ENCODE measurements around the gene RNFT2. TPM values are rescaled to one million over a fixed set of nuclear protein-coding genes. Genes with fewer than 3 reads are reported as not detected.

The RNFT2 gene
- total and polyA plus RNA-seq, 2 donors, result 4.4 to 9.7 TPM

DNA sequence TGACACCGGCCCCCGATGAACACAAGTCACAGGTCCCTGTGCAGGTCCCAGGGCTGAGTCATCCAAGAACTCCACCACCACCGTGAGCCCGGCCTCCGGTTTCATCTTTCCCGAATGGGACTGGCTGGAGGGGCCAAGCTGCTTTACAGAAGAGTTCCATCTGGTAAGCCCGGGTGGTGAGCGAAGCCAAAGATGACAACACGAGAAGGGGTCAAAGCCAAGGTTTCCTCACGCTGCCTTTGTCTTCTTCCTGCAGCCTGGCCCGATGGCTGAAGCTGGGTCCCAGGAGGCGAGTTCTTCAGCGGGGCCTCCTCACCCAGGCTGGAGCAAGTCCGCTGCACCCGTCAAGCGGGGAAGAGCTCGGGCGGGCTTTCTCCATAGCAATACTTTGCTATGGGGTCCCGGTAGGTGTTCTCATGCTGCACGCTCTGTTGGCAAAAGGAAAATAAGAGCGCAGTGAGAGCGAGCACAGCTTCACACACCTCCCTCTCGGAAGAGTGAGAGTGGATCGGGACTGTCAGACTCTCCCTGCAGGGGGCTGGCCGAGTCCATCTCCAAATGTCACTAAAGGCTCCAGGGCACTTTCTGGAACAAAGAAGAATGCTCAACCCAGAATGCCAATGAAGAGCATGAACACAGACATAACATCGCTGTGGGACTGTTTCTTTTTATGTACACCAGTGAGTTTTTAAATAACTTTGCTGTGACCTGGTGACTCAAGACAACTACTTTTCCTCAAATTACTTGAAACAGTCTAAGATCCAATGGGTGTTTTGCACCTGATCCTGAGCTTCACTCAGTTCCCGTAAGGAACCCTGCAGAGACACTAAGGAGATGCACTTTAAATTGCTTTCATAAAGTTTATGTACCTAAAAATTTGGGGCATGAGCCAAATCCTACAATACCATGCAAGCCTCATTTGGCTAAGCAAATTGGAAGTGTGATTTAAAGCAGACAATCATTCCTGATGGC, 20.4 kb upstream of the RNFT2 start:
- Histone ChIP-seq H3K9me3 (ENCODE audit: control insufficient read depth in 2 of 2, insufficient read depth in 1 of 2, low read length in 1 of 2) (no peaks in the 10 kb centered on the region), H3K36me3 (ENCODE audit: control insufficient read depth in 2 of 2, insufficient read depth in 2 of 2, low read length in 1 of 2) (peaks cover 53 to 65% of the 10 kb centered on the region in 2 donors), H3K4me3 (ENCODE audit: low read length in 2 of 2) (no peak overlapping the region), H3K4me1 (ENCODE audit: control insufficient read depth in 2 of 2, insufficient read depth in 2 of 2, low read length in 2 of 2) (peaks cover 0 to 13% of the 10 kb centered on the region in 2 donors), H3K27me3 (ENCODE audit: control insufficient read depth in 2 of 2, insufficient read depth in 1 of 2, low read length in 1 of 2) (no peaks in the 10 kb centered on the region), H3K27ac (ENCODE audit: low read depth in 1 of 2, low read length in 1 of 2) (no peak overlapping the region)
- WGBS, result 94% methylated on average over 27 of the region's 27 CpGs
- no peak for DNase-seq (ENCODE audit: low read depth in 6 of 9, low spot score in 9 of 9)

DNA sequence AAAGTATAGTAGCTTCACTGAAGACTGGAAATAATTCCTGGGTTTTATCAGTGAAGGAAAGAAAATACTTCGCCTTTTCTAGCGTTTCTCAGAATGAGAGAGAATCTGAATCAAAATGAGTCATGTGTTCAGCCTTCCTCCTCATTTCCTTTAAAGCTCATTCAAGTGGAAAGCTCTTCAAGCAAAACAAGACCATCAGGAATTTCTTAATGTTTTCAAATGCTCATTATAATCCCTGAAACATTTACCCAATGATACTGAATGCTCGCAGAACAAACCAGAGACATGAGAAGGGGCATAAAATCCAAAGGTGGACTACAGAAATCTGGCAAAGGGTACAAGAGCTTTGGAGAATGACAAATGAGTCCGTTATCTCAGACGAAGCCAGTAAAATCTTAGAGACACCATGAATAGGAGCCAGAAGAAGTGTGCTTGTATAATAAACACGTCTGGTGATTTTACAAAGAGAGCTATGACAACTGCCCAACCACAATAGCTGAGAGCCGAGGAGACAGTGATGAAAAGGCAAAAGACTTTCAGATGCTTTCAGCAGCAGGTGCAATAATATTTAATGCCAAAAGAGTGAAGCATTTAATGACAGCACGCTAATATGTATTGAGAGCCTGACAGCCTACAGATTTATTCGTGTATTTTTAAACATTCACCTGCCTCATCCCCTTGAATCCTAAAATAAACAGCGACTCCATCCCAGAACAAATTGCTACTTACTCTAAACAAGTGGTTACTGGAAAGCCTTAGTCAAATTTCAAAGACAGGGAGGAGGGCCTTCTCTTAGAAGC, 19.3 kb upstream of the RNFT2 start:
- H3K4me1 ChIP-seq (ENCODE audit: control insufficient read depth in 2 of 2, insufficient read depth in 2 of 2, low read length in 2 of 2), result peaks cover 0 to 10% of the 10 kb centered on the region in 2 donors
- peaks cover 55 to 71% of the 10 kb centered on the region in 2 donors for H3K36me3 ChIP-seq (ENCODE audit: control insufficient read depth in 2 of 2, insufficient read depth in 2 of 2, low read length in 1 of 2)
- 95% methylated on average over 10 of the region's 10 CpGs for WGBS
- no peaks in the 10 kb centered on the region for H3K27me3 ChIP-seq (ENCODE audit: control insufficient read depth in 2 of 2, insufficient read depth in 1 of 2, low read length in 1 of 2)
- H3K9me3 ChIP-seq (ENCODE audit: control insufficient read depth in 2 of 2, insufficient read depth in 1 of 2, low read length in 1 of 2), result no peaks in the 10 kb centered on the region
- no peak overlapping the region for H3K4me3 ChIP-seq (ENCODE audit: low read length in 2 of 2)
- no peak overlapping the region for H3K27ac ChIP-seq (ENCODE audit: low read depth in 1 of 2, low read length in 1 of 2)
- DNase-seq (ENCODE audit: low read depth in 6 of 9, low spot score in 9 of 9), result no peak

DNA sequence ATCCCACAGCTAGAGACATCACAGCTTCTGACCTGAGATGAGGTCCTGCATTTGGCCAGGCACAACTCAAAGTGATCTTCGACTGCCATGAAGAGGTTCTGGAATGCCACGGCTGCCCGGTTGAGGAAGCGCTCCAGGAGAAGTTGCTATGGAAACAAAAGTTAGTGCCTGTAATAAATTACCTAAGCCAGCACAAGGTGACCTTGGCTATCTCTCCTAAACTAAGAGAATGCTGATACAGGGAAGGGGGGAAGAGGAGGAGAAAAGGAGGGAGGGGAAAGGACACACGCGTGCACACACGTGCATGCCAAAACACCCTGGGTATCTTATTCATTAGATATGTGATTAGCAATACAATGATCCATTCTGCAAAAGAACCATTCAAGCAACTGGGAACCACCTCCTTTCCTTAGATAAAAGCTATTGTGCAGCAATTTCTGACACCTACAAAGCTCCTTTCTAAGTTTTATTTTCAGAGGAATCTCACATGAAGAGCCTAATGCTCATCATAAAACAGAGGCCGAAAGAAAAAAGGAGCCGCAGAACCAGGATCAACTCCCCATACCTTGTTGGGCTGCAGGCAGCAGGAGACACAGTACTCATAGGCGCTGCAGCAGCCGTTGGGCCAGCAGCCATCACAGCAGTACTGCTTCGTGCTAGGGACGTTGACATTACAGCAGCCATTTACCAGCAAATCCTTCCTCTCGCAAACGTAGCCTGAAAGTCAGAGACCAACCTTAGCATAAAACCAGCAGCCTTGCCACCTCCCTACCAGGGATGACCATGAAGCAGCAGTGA, 18.2 kb upstream of the RNFT2 start:
- Histone ChIP-seq H3K9me3 (ENCODE audit: control insufficient read depth in 2 of 2, insufficient read depth in 1 of 2, low read length in 1 of 2) (no peaks in the 10 kb centered on the region), H3K4me1 (ENCODE audit: control insufficient read depth in 2 of 2, insufficient read depth in 2 of 2, low read length in 2 of 2) (peaks cover 0 to 8% of the 10 kb centered on the region in 2 donors), H3K4me3 (ENCODE audit: low read length in 2 of 2) (no peak overlapping the region), H3K36me3 (ENCODE audit: control insufficient read depth in 2 of 2, insufficient read depth in 2 of 2, low read length in 1 of 2) (peaks cover 51 to 71% of the 10 kb centered on the region in 2 donors), H3K27me3 (ENCODE audit: control insufficient read depth in 2 of 2, insufficient read depth in 1 of 2, low read length in 1 of 2) (no peaks in the 10 kb centered on the region), H3K27ac (ENCODE audit: low read depth in 1 of 2, low read length in 1 of 2) (no peak overlapping the region)
- 97% methylated on average over 15 of the region's 15 CpGs for WGBS
- DNase-seq (ENCODE audit: low read depth in 6 of 9, low spot score in 9 of 9), result no peak

DNA sequence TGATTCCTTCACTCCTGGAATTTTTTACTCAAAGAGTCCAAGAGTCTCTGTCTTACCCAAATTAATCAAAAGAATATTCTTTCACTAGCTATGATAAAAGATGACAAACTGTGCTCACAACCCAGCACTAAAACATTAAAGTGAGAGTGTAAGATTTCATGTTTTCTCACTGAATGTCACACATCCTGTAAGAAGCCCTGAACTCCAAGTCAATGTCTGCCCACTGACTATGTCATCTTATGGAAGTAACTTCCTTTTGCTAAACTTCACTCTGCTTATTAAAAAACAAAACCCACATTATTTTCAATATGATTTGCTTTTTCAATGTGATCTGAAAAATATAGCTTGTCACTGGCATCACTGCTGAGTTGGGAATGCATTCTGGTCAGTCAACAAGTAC, 15.9 kb upstream of the RNFT2 start:
- Histone ChIP-seq H3K9me3 (ENCODE audit: control insufficient read depth in 2 of 2, insufficient read depth in 1 of 2, low read length in 1 of 2) (no peaks in the 10 kb centered on the region), H3K27ac (ENCODE audit: low read depth in 1 of 2, low read length in 1 of 2) (no peak overlapping the region), H3K4me3 (ENCODE audit: low read length in 2 of 2) (no peak overlapping the region), H3K36me3 (ENCODE audit: control insufficient read depth in 2 of 2, insufficient read depth in 2 of 2, low read length in 1 of 2) (peaks cover 32 to 48% of the 10 kb centered on the region in 2 donors), H3K27me3 (ENCODE audit: control insufficient read depth in 2 of 2, insufficient read depth in 1 of 2, low read length in 1 of 2) (no peaks in the 10 kb centered on the region), H3K4me1 (ENCODE audit: control insufficient read depth in 2 of 2, insufficient read depth in 2 of 2, low read length in 2 of 2) (peaks cover 0 to 8% of the 10 kb centered on the region in 2 donors)
- DNase-seq (ENCODE audit: low read depth in 6 of 9, low spot score in 9 of 9), result no peak

DNA sequence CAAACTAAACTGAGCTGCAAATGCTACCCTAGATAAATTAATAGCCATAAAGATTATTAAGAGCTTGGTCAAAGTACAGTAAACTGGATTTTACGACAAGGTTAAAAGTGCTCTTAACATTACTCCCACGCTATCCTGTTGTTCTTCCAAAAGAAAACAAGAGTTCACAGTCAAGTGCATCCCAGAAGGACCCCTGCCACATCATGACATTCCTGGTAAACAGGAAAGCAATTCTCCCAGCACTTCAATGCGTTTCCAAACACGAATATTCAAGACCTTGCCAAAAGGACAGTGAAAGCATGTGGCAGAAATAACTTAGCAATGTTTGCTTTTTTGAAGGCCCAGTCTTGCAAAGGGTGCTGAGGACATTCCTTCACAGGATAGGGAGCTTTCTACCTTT, 11.4 kb upstream of the RNFT2 start:
- H3K4me3 ChIP-seq (ENCODE audit: low read length in 2 of 2), result no peak overlapping the region
- DNase-seq (ENCODE audit: low read depth in 6 of 9, low spot score in 9 of 9), result no peak
- 94% methylated on average over 4 of the region's 4 CpGs for WGBS
- no peaks in the 10 kb centered on the region for H3K27me3 ChIP-seq (ENCODE audit: control insufficient read depth in 2 of 2, insufficient read depth in 1 of 2, low read length in 1 of 2)
- H3K27ac ChIP-seq (ENCODE audit: low read depth in 1 of 2, low read length in 1 of 2), result no peak overlapping the region
- peaks cover 0 to 2% of the 10 kb centered on the region in 2 donors for H3K4me1 ChIP-seq (ENCODE audit: control insufficient read depth in 2 of 2, insufficient read depth in 2 of 2, low read length in 2 of 2)
- H3K9me3 ChIP-seq (ENCODE audit: control insufficient read depth in 2 of 2, insufficient read depth in 1 of 2, low read length in 1 of 2), result no peaks in the 10 kb centered on the region
- H3K36me3 ChIP-seq (ENCODE audit: control insufficient read depth in 2 of 2, insufficient read depth in 2 of 2, low read length in 1 of 2), result peaks cover 11 to 24% of the 10 kb centered on the region in 2 donors

DNA sequence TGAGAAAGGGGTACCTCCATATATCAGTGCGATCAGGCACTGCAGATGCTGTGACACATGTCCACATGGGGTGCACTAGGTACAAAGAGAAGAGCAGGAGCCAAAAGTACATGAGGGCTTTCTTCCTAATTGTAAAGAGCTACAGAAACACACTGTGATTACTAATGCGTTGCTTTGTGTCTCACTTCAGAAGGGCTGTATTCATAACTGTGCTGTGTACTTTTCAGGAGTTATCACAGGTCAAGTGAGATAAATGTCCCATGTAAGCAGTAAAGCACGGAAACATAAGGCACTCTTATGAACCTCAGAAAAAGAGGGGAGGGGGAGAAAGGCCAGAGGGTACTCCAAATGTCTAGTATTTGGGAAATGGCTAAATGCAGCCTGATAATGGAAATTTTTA, 10.9 kb upstream of the RNFT2 start:
- Histone ChIP-seq H3K4me1 (ENCODE audit: control insufficient read depth in 2 of 2, insufficient read depth in 2 of 2, low read length in 2 of 2) (no peaks in the 10 kb centered on the region), H3K27ac (ENCODE audit: low read depth in 1 of 2, low read length in 1 of 2) (no peak overlapping the region), H3K4me3 (ENCODE audit: low read length in 2 of 2) (no peak overlapping the region), H3K36me3 (ENCODE audit: control insufficient read depth in 2 of 2, insufficient read depth in 2 of 2, low read length in 1 of 2) (peaks cover 11 to 20% of the 10 kb centered on the region in 2 donors), H3K27me3 (ENCODE audit: control insufficient read depth in 2 of 2, insufficient read depth in 1 of 2, low read length in 1 of 2) (no peaks in the 10 kb centered on the region), H3K9me3 (ENCODE audit: control insufficient read depth in 2 of 2, insufficient read depth in 1 of 2, low read length in 1 of 2) (no peaks in the 10 kb centered on the region)
- 98% methylated on average over 3 of the region's 3 CpGs for WGBS
- no peak for DNase-seq (ENCODE audit: low read depth in 6 of 9, low spot score in 9 of 9)

DNA sequence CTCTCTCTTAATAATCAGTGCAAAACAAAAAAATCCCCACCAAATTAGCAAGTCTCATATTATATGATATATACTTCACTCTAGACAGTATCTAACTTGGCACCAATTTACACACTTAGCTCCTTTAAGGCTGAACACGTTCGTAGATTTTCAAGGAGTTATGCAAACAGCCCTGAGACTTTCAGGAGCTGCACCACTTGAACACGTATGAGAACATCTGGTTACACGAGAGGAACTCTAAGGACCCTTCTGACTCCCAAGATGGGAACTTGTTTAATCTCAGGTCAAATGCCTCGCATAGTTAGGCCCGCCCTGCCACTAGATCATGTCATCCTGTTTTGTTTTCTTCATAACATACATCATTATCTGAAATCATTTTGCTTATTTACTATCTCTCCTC, 10.2 kb upstream of the RNFT2 start:
- Histone ChIP-seq H3K4me3 (ENCODE audit: low read length in 2 of 2) (no peak overlapping the region), H3K4me1 (ENCODE audit: control insufficient read depth in 2 of 2, insufficient read depth in 2 of 2, low read length in 2 of 2) (no peaks in the 10 kb centered on the region), H3K36me3 (ENCODE audit: control insufficient read depth in 2 of 2, insufficient read depth in 2 of 2, low read length in 1 of 2) (peaks cover 4 to 15% of the 10 kb centered on the region in 2 donors), H3K27me3 (ENCODE audit: control insufficient read depth in 2 of 2, insufficient read depth in 1 of 2, low read length in 1 of 2) (no peaks in the 10 kb centered on the region), H3K9me3 (ENCODE audit: control insufficient read depth in 2 of 2, insufficient read depth in 1 of 2, low read length in 1 of 2) (no peaks in the 10 kb centered on the region), H3K27ac (ENCODE audit: low read depth in 1 of 2, low read length in 1 of 2) (no peak overlapping the region)
- WGBS, result 80% methylated on average over 6 of the region's 6 CpGs
- no peak for DNase-seq (ENCODE audit: low read depth in 6 of 9, low spot score in 9 of 9)

DNA sequence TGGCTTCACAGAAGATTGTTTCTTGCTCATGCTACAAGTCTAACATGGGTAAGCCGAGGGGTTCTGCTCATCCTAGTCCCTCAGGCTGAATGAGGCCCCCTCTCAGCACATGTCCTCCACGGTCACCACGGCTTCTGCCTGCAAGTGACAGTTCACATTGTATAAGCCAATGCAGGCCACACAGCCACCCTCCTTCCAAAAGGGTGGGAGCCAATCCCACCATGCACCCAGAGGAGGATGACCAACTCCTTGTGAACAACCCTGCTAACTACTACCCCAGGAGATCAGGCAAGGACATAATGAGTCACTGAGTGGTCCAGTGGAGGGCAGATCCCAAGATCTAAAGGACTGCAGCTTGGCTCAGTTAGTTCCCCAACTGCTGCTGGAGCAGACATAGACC, 6.3 kb upstream of the RNFT2 start:
- no peak overlapping the region for H3K27ac ChIP-seq (ENCODE audit: low read depth in 1 of 2, low read length in 1 of 2)
- WGBS, result 99% methylated on average over 3 of the region's 3 CpGs
- peaks cover 18 to 28% of the 10 kb centered on the region in 2 donors for H3K36me3 ChIP-seq (ENCODE audit: control insufficient read depth in 2 of 2, insufficient read depth in 2 of 2, low read length in 1 of 2)

More for the DNA sequence above, 6.3 kb upstream of the RNFT2 start:
- Histone ChIP-seq H3K27me3 (ENCODE audit: control insufficient read depth in 2 of 2, insufficient read depth in 1 of 2, low read length in 1 of 2) (no peaks in the 10 kb centered on the region), H3K9me3 (ENCODE audit: control insufficient read depth in 2 of 2, insufficient read depth in 1 of 2, low read length in 1 of 2) (no peaks in the 10 kb centered on the region), H3K4me1 (ENCODE audit: control insufficient read depth in 2 of 2, insufficient read depth in 2 of 2, low read length in 2 of 2) (peaks cover 3 to 5% of the 10 kb centered on the region in 2 donors), H3K4me3 (ENCODE audit: low read length in 2 of 2) (no peak overlapping the region)
- DNase-seq (ENCODE audit: low read depth in 6 of 9, low spot score in 9 of 9), result no peak

Measured in thymus (tissue), 11 donors.